SK-N-SH (cell line): ENCODE measurements around the gene CLTCL1. TPM values are rescaled to one million over a fixed set of nuclear protein-coding genes. Genes with fewer than 3 reads are reported as not detected.

Experiments
- CTCF ChIA-PET: fragments of 300-600, 350-600 bp; formaldehyde crosslinking; extraction: SDS; loops from one replicate; lab custom pipeline; 2021; lab: Yijun Ruan, JAX
- POLR2A ChIA-PET: fragments of 350-600 bp; sonication (Branson Sonifier 250); formaldehyde crosslinking; extraction: SDS; loops from one replicate; lab custom pipeline; 2020; ENCODE audit warnings: antibody characterized with exemption, inconsistent platforms; lab: Yijun Ruan, JAX
- DNase-seq: peaks from one replicate; pipeline ENCODE4 v3.0.0; 2012
- H2AFZ ChIP-seq: fragments of 200-600 bp; sonication (generic); 2 replicates; pipeline ENCODE4 v1.8.1; 2016; ENCODE audit warnings: antibody characterized with exemption, mild to moderate bottlenecking, low read depth
- H3F3A ChIP-seq: fragments of 200-600 bp; sonication (generic); replicated peaks from 2 replicates; pipeline ENCODE3; 2016; ENCODE audit warnings: antibody characterized with exemption, mild to moderate bottlenecking; ENCODE audit not compliant: insufficient read depth
- H3K27ac ChIP-seq, 2 experiments: fragments of 200-500 bp in 1 of 2; fragments of 200-600 bp in 1 of 2; sonication (Bioruptor generic) in 1 of 2; sonication (generic), shearing (Covaris generic) in 1 of 2; 2 replicates each; pipeline versions ENCODE4 v1.5.1 to v1.6.1; 2014 to 2016; ENCODE audit warnings: low read depth in 2 of 2, inconsistent platforms in 1 of 2, low read length in 1 of 2, mild to moderate bottlenecking in 1 of 2, mixed read lengths in 1 of 2
- H3K27me3 ChIP-seq: fragments of 200-600 bp; sonication (generic), shearing (Covaris generic); 2 replicates; pipeline ENCODE4 v1.6.1; 2016; ENCODE audit warnings: mixed run types; ENCODE audit not compliant: insufficient read depth
- H3K36me3 ChIP-seq, 2 experiments: fragments of 200-500 bp in 1 of 2; fragments of 200-600 bp in 1 of 2; sonication (Bioruptor generic) in 1 of 2; sonication (generic) in 1 of 2; replicated peaks in 1 of 2; 2 replicates each; pipeline versions ENCODE3 to v1.5.1; 2014 to 2016; ENCODE audit warnings: low read length in 1 of 2, mild to moderate bottlenecking in 1 of 2; ENCODE audit not compliant: insufficient read depth in 2 of 2, control insufficient read depth in 1 of 2
- H3K4me1 ChIP-seq, 2 experiments: fragments of 200-500 bp in 1 of 2; fragments of 200-600 bp in 1 of 2; sonication (Bioruptor generic) in 1 of 2; sonication (generic), shearing (Covaris generic) in 1 of 2; 2 replicates each; pipeline versions ENCODE4 v1.5.1 to v1.6.1; 2014 to 2016; ENCODE audit warnings: low read depth in 1 of 2, low read length in 1 of 2, mixed run types in 1 of 2; ENCODE audit not compliant: insufficient read depth in 2 of 2, control insufficient read depth in 1 of 2
- H3K4me2 ChIP-seq: fragments of 200-600 bp; sonication (generic), shearing (Covaris generic); 2 replicates; pipeline ENCODE4 v1.6.1; 2017; ENCODE audit warnings: mixed run types
- H3K4me3 ChIP-seq, 2 experiments: fragments of 200-500 bp in 1 of 2; fragments of 200-600 bp in 1 of 2; sonication (Bioruptor generic) in 1 of 2; sonication (generic), shearing (Covaris generic) in 1 of 2; 2 replicates each; pipeline versions ENCODE4 v1.5.1 to v1.8.1; 2014 to 2016; ENCODE audit warnings: low read depth in 2 of 2, inconsistent platforms in 1 of 2, low read length in 1 of 2, mild to moderate bottlenecking in 1 of 2, mixed read lengths in 1 of 2, moderate library complexity in 1 of 2
- H3K79me2 ChIP-seq: fragments of 200-600 bp; sonication (generic); 2 replicates; pipeline ENCODE4 v1.8.1; 2017; ENCODE audit warnings: mild to moderate bottlenecking; ENCODE audit not compliant: insufficient read depth
- H3K9ac ChIP-seq: fragments of 200-600 bp; sonication (generic); 2 replicates; pipeline ENCODE4 v1.6.1; 2017; ENCODE audit warnings: mixed run types
- H3K9me2 ChIP-seq: fragments of 200-600 bp; sonication (generic); 2 replicates; pipeline ENCODE4 v1.6.1; 2017; ENCODE audit warnings: mixed run types
- H3K9me3 ChIP-seq: fragments of 200-600 bp; sonication (generic); 2 replicates; pipeline ENCODE4 v1.6.1; 2017; ENCODE audit warnings: mixed run types, mild to moderate bottlenecking, moderate library complexity
- H4K20me1 ChIP-seq: fragments of 200-600 bp; sonication (generic); 2 replicates; pipeline ENCODE4 v1.6.1; 2017; ENCODE audit warnings: mild to moderate bottlenecking, mixed run types; ENCODE audit not compliant: insufficient read depth
- ELF1 ChIP-seq: IDR thresholded peaks from 2 replicates; pipeline ENCODE4 v1.4.0; 2012
- EP300 ChIP-seq, 2 experiments: IDR thresholded peaks; 2 replicates each; pipeline versions ENCODE4 v1.4.0 to v1.6.1; 2012; ENCODE audit warnings: borderline replicate concordance in 1 of 2, low read depth in 1 of 2, low read length in 1 of 2
- EZH2phosphoT487 ChIP-seq: fragments of 200-600 bp; sonication (generic); IDR thresholded peaks from 2 replicates; pipeline ENCODE4 v1.6.1; 2017; ENCODE audit warnings: low read depth, mixed run types, mild to moderate bottlenecking, antibody characterized with exemption, moderate library complexity, borderline replicate concordance
- JUND ChIP-seq: IDR thresholded peaks from 2 replicates; pipeline ENCODE4 v1.4.0; 2012
- MXI1 ChIP-seq: IDR thresholded peaks from 2 replicates; pipeline ENCODE4 v1.6.1; 2012; ENCODE audit warnings: mild to moderate bottlenecking, low read depth, low read length, improper control_type of control experiment
- NFIC ChIP-seq: IDR thresholded peaks from 2 replicates; pipeline ENCODE4 v1.4.0; 2012; ENCODE audit warnings: borderline replicate concordance
- POLR2AphosphoS5 ChIP-seq: IDR thresholded peaks from 2 replicates; pipeline ENCODE4 v1.6.1; 2012; ENCODE audit warnings: low read depth, low read length
- RCOR1 ChIP-seq: fragments of 150-350 bp; IDR thresholded peaks from 2 replicates; pipeline ENCODE4 v1.6.1; 2017; ENCODE audit warnings: antibody characterized with exemption, low read length
- RFX5 ChIP-seq: IDR thresholded peaks from 2 replicates; pipeline ENCODE4 v1.6.1; 2012; ENCODE audit warnings: mild to moderate bottlenecking, improper control_type of control experiment, low read length
- RXRA ChIP-seq: IDR thresholded peaks from 2 replicates; pipeline ENCODE4 v1.4.0; 2012; ENCODE audit warnings: low read depth, mild to moderate bottlenecking, borderline replicate concordance
- SIN3A ChIP-seq: IDR thresholded peaks from 2 replicates; pipeline ENCODE4 v1.6.1; 2012; ENCODE audit warnings: low read depth, mild to moderate bottlenecking, low read length, moderate library complexity, borderline replicate concordance
- SMC3 ChIP-seq: IDR thresholded peaks from 2 replicates; pipeline ENCODE4 v1.6.1; 2012; ENCODE audit warnings: low read depth, low read length, improper control_type of control experiment
- TAF1 ChIP-seq: IDR thresholded peaks from 2 replicates; pipeline ENCODE4 v1.6.1; 2012; ENCODE audit warnings: low read depth, mild to moderate bottlenecking, low read length, moderate library complexity, borderline replicate concordance
- WGBS: methylation state at CpG from one replicate; pipeline ENCODE4 v1.1.6; 2017; ENCODE audit warnings: low lambda C conversion rate; 5-methylcytosine and 5-hydroxymethylcytosine counted together
- polyA plus RNA-seq, 3 experiments: library from polyadenylated mRNA; depleted of rRNA; stranded (reverse); fragments of >200 nt; gene quantifications; 2 replicates each; pipeline ENCODE4 v1.2.3, GENCODE V29; 2012
- TF ChIP-seq, protein P1 (sequence below): IDR thresholded peaks from 2 replicates; pipeline ENCODE4; 2012
- TF ChIP-seq, protein P2 (sequence below): fragments of 150-350 bp; IDR thresholded peaks from 2 replicates; pipeline ENCODE4 v1.6.1; 2017; ENCODE audit warnings: antibody characterized with exemption, low read length, low read depth, borderline replicate concordance

Gene CLTCL1
- polyA plus RNA-seq, 1 of the 3 experiments (the other 2 are of a cell fraction), result 6.7 TPM

DNA sequence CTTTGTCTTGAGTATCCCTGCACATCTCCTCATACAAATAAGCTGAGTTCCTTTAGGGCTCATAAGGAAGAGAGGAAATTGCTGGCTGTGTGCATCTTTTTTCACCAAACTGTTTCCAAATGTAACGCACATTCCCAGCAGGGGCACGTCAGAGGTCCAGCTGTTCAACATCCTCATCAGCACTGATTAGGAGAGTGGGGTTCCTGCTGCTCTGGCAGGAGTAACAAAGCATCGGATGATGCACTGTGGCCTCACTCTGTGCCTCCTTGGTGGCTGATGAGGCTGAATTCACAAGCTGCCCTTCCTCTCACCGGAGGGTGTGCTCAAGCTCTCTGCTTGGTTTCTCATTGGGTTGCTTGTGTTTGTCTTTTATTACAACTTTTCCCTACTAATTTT lies 77.4 kb downstream of the CLTCL1 start:
- Histone ChIP-seq H3K79me2 (no peaks in the 10 kb centered on the region), H3K36me3 (peaks cover 0 to 19% of the 10 kb centered on the region in 2 experiments), H3K9ac (no peak overlapping the region), H3K27me3 (no peaks in the 10 kb centered on the region), H3K9me2 (no peaks in the 10 kb centered on the region), H3K4me2 (no peak overlapping the region), H3K4me1 (peaks cover 0 to 17% of the 10 kb centered on the region in 2 experiments; a peak in 2 of 4 replicates), H3F3A (peaks cover 8% of the 10 kb centered on the region), H2AFZ (no peak overlapping the region), H3K27ac (no peak overlapping the region), H4K20me1 (no peaks in the 10 kb centered on the region), H3K9me3 (no peaks in the 10 kb centered on the region), H3K4me3 (no peak overlapping the region)
- POLR2A ChIA-PET, result no interaction called here
- CTCF ChIA-PET, result interaction anchor here (2.5 kb wide), 1 partner anchor 35 kb away, joined by 7 read pairs; no protein-coding TSS in a partner anchor
- WGBS, result 86% methylated on average over 4 of the region's 4 CpGs
- TF ChIP-seq JUND, result no peak
- no peak for TF ChIP-seq MXI1
- no peak for TF ChIP-seq RCOR1
- TF ChIP-seq, protein P1, sequence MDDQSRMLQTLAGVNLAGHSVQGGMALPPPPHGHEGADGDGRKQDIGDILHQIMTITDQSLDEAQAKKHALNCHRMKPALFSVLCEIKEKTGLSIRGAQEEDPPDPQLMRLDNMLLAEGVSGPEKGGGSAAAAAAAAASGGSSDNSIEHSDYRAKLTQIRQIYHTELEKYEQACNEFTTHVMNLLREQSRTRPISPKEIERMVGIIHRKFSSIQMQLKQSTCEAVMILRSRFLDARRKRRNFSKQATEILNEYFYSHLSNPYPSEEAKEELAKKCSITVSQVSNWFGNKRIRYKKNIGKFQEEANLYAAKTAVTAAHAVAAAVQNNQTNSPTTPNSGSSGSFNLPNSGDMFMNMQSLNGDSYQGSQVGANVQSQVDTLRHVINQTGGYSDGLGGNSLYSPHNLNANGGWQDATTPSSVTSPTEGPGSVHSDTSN, result no peak
- no peak for TF ChIP-seq RFX5
- TF ChIP-seq RXRA, result no peak
- TF ChIP-seq EP300 (IDR thresholded peaks at IDR 0.05; ENCODE audit: borderline replicate concordance in 1 of 2, low read depth in 1 of 2, low read length in 1 of 2), result no peak
- TF ChIP-seq, protein P2, sequence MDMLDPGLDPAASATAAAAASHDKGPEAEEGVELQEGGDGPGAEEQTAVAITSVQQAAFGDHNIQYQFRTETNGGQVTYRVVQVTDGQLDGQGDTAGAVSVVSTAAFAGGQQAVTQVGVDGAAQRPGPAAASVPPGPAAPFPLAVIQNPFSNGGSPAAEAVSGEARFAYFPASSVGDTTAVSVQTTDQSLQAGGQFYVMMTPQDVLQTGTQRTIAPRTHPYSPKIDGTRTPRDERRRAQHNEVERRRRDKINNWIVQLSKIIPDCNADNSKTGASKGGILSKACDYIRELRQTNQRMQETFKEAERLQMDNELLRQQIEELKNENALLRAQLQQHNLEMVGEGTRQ, result no peak
- TF ChIP-seq NFIC, result no peak
- TF ChIP-seq SMC3, result no peak
- no peak for TF ChIP-seq ELF1
- no peak for TF ChIP-seq POLR2AphosphoS5
- no peak for DNase-seq

DNA sequence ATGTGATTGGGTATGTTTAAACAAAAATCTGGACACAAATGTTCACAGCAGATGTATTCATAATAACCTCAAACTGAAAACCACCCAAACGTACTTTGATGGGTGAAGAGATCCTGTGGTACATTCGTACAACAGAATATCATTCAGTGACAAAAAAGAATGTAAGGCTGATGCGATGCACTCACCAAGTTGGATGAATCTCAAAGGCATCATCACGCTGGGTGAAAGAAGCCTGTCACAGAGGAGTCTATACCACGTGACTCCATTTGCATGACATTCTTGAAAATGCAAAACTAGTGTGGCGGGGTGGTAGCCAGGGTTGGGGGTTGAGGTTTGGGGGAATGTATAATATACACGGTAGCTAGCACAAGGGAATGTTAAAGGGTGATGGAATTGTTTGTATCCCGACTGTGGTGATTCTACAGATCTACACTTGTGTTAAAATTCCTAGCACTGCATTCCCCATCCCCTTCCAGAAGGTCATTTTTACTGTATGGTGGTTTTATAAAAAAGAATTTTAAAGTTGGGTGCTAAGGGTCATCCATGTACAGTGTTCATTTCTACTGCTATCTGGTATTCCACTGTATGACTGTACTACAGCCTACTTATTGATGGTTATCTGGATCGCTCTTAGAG lies 78.0 kb downstream of the CLTCL1 start:
- POLR2A ChIA-PET, result no interaction called here

More for the DNA sequence above, 78.0 kb downstream of the CLTCL1 start:
- no peak for DNase-seq
- Histone ChIP-seq H3K9me3 (no peaks in the 10 kb centered on the region), H3K4me3 (no peak overlapping the region), H3K4me2 (no peak overlapping the region), H2AFZ (no peak overlapping the region), H3K4me1 (peaks cover 0 to 20% of the 10 kb centered on the region in 2 experiments; a peak in 2 of 4 replicates), H3K79me2 (no peaks in the 10 kb centered on the region), H3K9ac (no peak overlapping the region), H4K20me1 (no peaks in the 10 kb centered on the region), H3K27ac (no peak overlapping the region), H3K36me3 (peaks cover 0 to 22% of the 10 kb centered on the region in 2 experiments), H3K9me2 (no peaks in the 10 kb centered on the region), H3F3A (peaks cover 8% of the 10 kb centered on the region), H3K27me3 (no peaks in the 10 kb centered on the region)
- 95% methylated on average over 9 of the region's 9 CpGs for WGBS
- CTCF ChIA-PET, result no interaction called here
- TF ChIP-seq SIN3A (no peak), TAF1 (no peak), EZH2phosphoT487 (no peak)
